Neural cell (in vitro differentiated cells): Measurements from ENCODE around the gene PARVB. TPM values are rescaled to one million over a fixed set of nuclear protein-coding genes. Genes with fewer than 3 reads are reported as not detected.
A peak's percentile ranks its signal among the peaks of the same experiment; 100 is the strongest.

Experiments used
- H2AFZ ChIP-seq: fragments of 200-600, 300-800 bp; sonication (generic), shearing (Covaris generic); 2 replicates; pipeline ENCODE4 v1.6.0; 2014; ENCODE audit warnings: low read depth, mild to moderate bottlenecking, antibody characterized with exemption, low read length, moderate library complexity
- H3F3A ChIP-seq: fragments of 200-600 bp; shearing (Covaris generic); 2 replicates; pipeline ENCODE4 v1.6.1; 2016; ENCODE audit warnings: mild to moderate bottlenecking, moderate library complexity, mixed read lengths, antibody characterized with exemption, low read length; ENCODE audit not compliant: insufficient read depth, poor library complexity, severe bottlenecking
- H3K27ac ChIP-seq: fragments of 200-600, 300-800 bp; sonication (generic), shearing (Covaris generic); 2 replicates; pipeline ENCODE4 v1.5.1; 2014; ENCODE audit warnings: mild to moderate bottlenecking, low read length, moderate library complexity
- H3K27me3 ChIP-seq: fragments of 300-800, 200-600 bp; sonication (generic), shearing (Covaris generic); 2 replicates; pipeline ENCODE4 v1.6.0; 2014; ENCODE audit warnings: mild to moderate bottlenecking, low read depth, low read length, moderate library complexity; ENCODE audit not compliant: insufficient read depth
- H3K36me3 ChIP-seq: fragments of 300-800, 200-600 bp; sonication (generic), shearing (Covaris generic); 2 replicates; pipeline ENCODE4 v1.5.1; 2014; ENCODE audit warnings: mild to moderate bottlenecking, antibody characterized with exemption, low read length, moderate library complexity; ENCODE audit not compliant: insufficient read depth
- H3K4me2 ChIP-seq: fragments of 300-800, 200-600 bp; sonication (generic), shearing (Covaris generic); 2 replicates; pipeline ENCODE4 v1.6.0; 2014; ENCODE audit warnings: mild to moderate bottlenecking, low read length
- H3K4me3 ChIP-seq: fragments of 300-800, 200-600 bp; sonication (generic), shearing (Covaris generic); 2 replicates; pipeline ENCODE4 v1.5.1; 2014; ENCODE audit warnings: mild to moderate bottlenecking, low read length, moderate library complexity
- H3K79me2 ChIP-seq: fragments of 200-600 bp; shearing (Covaris generic); replicated peaks from 2 replicates; pipeline ENCODE4 v1.6.0; 2014; ENCODE audit warnings: mild to moderate bottlenecking, low read length, moderate library complexity; ENCODE audit not compliant: insufficient read depth
- H3K9ac ChIP-seq: fragments of 300-800, 200-600 bp; sonication (generic), shearing (Covaris generic); 2 replicates; pipeline ENCODE4 v1.6.1; 2016; ENCODE audit warnings: mild to moderate bottlenecking, low read length, mixed read lengths
- H3K9me2 ChIP-seq: fragments of 200-600 bp; shearing (Covaris generic); 2 replicates; pipeline ENCODE4 v1.6.1; 2016; ENCODE audit warnings: mild to moderate bottlenecking, low read length, mixed read lengths; ENCODE audit not compliant: insufficient read depth
- H3K9me3 ChIP-seq: fragments of 200-600, 300-800 bp; sonication (generic), shearing (Covaris generic); 2 replicates; pipeline ENCODE4 v1.6.1; 2016; ENCODE audit warnings: mild to moderate bottlenecking, mixed run types, low read length, moderate library complexity, mixed read lengths
- H4K20me1 ChIP-seq: fragments of 200-600 bp; shearing (Covaris generic); 2 replicates; pipeline ENCODE4 v1.6.1; 2016; ENCODE audit warnings: mild to moderate bottlenecking, mixed run types; ENCODE audit not compliant: insufficient read depth
- CTCF ChIP-seq: fragments of 450-650 bp; IDR thresholded peaks from 2 replicates; pipeline ENCODE4 v1.5.1; 2014; ENCODE audit warnings: antibody characterized with exemption, mild to moderate bottlenecking, moderate library complexity; ENCODE audit not compliant: poor library complexity, severe bottlenecking
- EP300 ChIP-seq: fragments of 450-650 bp; conservative IDR thresholded peaks from 2 replicates; pipeline ENCODE4 v1.6.1; 2014; ENCODE audit warnings: antibody characterized with exemption, mild to moderate bottlenecking, moderate library complexity; ENCODE audit not compliant: poor library complexity, severe bottlenecking
- EZH2 ChIP-seq: fragments of 200-600, 300-800 bp; shearing (Covaris generic), sonication (generic); IDR thresholded peaks from 2 replicates; pipeline ENCODE4 v1.6.1; 2014; ENCODE audit warnings: antibody characterized with exemption, low read length, borderline replicate concordance, mild to moderate bottlenecking; ENCODE audit not compliant: insufficient read depth, poor library complexity, severe bottlenecking
- MXI1 ChIP-seq: fragments of 450-650 bp; conservative IDR thresholded peaks from 2 replicates; pipeline ENCODE4 v1.6.1; 2014; ENCODE audit warnings: antibody characterized with exemption, mild to moderate bottlenecking; ENCODE audit not compliant: poor library complexity, severe bottlenecking
- POLR2AphosphoS5 ChIP-seq: IDR thresholded peaks from 2 replicates; pipeline ENCODE4 v1.6.1; 2012
- RAD21 ChIP-seq: fragments of 450-650 bp; conservative IDR thresholded peaks from 2 replicates; pipeline ENCODE4 v1.6.1; 2014; ENCODE audit warnings: antibody characterized with exemption, mild to moderate bottlenecking, moderate library complexity
- REST ChIP-seq: IDR thresholded peaks from 2 replicates; pipeline ENCODE4 v1.6.1; 2012; ENCODE audit warnings: borderline replicate concordance
- SMC3 ChIP-seq: fragments of 450-650 bp; conservative IDR thresholded peaks from 2 replicates; pipeline ENCODE4 v1.6.1; 2014; ENCODE audit warnings: antibody characterized with exemption, mild to moderate bottlenecking, moderate library complexity; ENCODE audit not compliant: poor library complexity
- TAF1 ChIP-seq: IDR thresholded peaks from 2 replicates; pipeline ENCODE4 v1.6.1; 2012; ENCODE audit warnings: low read depth
- polyA plus RNA-seq: library from polyadenylated mRNA; depleted of rRNA; stranded (reverse); fragments of >200 nt; gene quantifications from 2 replicates; pipeline ENCODE4 v1.2.3, GENCODE V29; 2014

Gene PARVB
- polyA plus RNA-seq, 1 donor from 2014 or later: 1.2 TPM

DNA sequence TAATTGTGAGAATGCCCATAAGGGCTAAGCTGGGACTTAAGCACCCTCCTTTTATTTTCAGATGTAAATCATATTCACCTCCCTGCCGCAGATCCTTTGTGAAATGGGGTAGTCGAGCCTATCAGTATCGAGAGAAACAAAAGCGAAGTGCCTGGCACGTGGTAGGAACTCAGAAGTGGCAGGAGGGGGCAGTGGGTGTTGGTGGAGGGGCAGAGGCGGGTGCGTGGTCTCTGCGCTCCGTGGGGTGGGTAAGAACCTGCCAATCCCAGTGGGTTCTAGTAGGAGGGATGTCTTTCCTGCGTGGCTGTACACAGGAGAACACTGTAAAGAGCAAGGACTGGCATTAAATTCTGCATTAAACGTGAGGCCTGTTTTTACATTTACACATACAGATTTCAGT is 21.8 kb upstream of the PARVB start:
- Histone ChIP-seq H4K20me1 (no peaks in the 10 kb centered on the region), H3K4me3 (peak overlapping the region; percentile 35), H3K9me2 (no peaks in the 10 kb centered on the region), H3K9me3 (no peaks in the 10 kb centered on the region), H3K36me3 (no peaks in the 10 kb centered on the region), H3K27me3 (no peaks in the 10 kb centered on the region), H3K4me2 (no peak overlapping the region), H2AFZ (no peak overlapping the region), H3F3A (peaks cover 3% of the 10 kb centered on the region), H3K27ac (peak overlapping the region; percentile 72), H3K9ac (no peak overlapping the region), H3K79me2 (no peaks in the 10 kb centered on the region)
- TF ChIP-seq POLR2AphosphoS5 (no peak), MXI1 (no peak), TAF1 (no peak), CTCF (no peak), RAD21 (no peak), EZH2 (no peak), EP300 (no peak), REST (no peak), SMC3 (no peak)

GRCh38 chr22:44002997-44003396 is 21.1 kb upstream of the PARVB start:
- Histone ChIP-seq H3K9ac (no peak overlapping the region), H3F3A (peaks cover 3% of the 10 kb centered on the region), H3K9me2 (no peaks in the 10 kb centered on the region), H3K79me2 (no peaks in the 10 kb centered on the region), H3K36me3 (no peaks in the 10 kb centered on the region), H2AFZ (no peak overlapping the region), H3K27ac (peak overlapping the region; percentile 72), H3K4me3 (peak overlapping the region; percentile 35), H4K20me1 (no peaks in the 10 kb centered on the region), H3K4me2 (no peak overlapping the region), H3K9me3 (no peaks in the 10 kb centered on the region), H3K27me3 (no peaks in the 10 kb centered on the region)
- no peak for TF ChIP-seq TAF1
- TF ChIP-seq CTCF: peak; percentile 34
- peak; percentile 44 for TF ChIP-seq SMC3
- peak; percentile 40 for TF ChIP-seq RAD21
- no peak for TF ChIP-seq REST
